IMR-90 (cell line): Measurements from ENCODE around the gene HNRNPM. TPM values are rescaled to one million over a fixed set of nuclear protein-coding genes. Genes with fewer than 3 reads are reported as not detected.

Experiments
- ATAC-seq: fragments of 200-7000 bp; cut with Tn5 transposase; 2 replicates; pipeline ENCODE4 v1.9.1; 2020; ENCODE audit warnings: low read depth, mild to moderate bottlenecking, moderate library complexity
- BruUV-seq: library from RNA; stranded (reverse); fragments of 400-500 nt; replicated peaks from 2 replicates; lab custom pipeline; 2021; lab: Mats Ljungman, UMichigan
- CTCF ChIA-PET: fragments of 300-600 bp; formaldehyde crosslinking; extraction: SDS; loops from one replicate; lab custom pipeline; 2021; ENCODE audit warnings: antibody characterized with exemption; lab: Yijun Ruan, JAX
- POLR2A ChIA-PET: fragments of 300-600 bp; sonication (Branson Sonifier 250); formaldehyde crosslinking; loops from one replicate; lab custom pipeline; 2022; ENCODE audit warnings: antibody characterized with exemption; ENCODE audit not compliant: unreplicated experiment; lab: Charles Lee
- DNase-seq: peaks from one replicate; pipeline ENCODE4 v3.0.0; 2013
- H2AFZ ChIP-seq: replicated peaks from 2 replicates; pipeline ENCODE3; 2013; ENCODE audit warnings: low read length, mild to moderate bottlenecking; ENCODE audit not compliant: poor library complexity
- H2AK5ac ChIP-seq: 2 replicates; pipeline ENCODE4 v1.6.1; 2013; ENCODE audit warnings: low read depth, low read length, inconsistent platforms
- H2AK9ac ChIP-seq: replicated peaks from 2 replicates; pipeline ENCODE3; 2013; ENCODE audit warnings: mild to moderate bottlenecking, low read depth, low read length, moderate library complexity; ENCODE audit not compliant: poor library complexity
- H2BK120ac ChIP-seq: 2 replicates; pipeline ENCODE4 v1.6.1; 2013; ENCODE audit warnings: low read depth, low read length, inconsistent platforms
- H2BK15ac ChIP-seq: 3 replicates; pipeline ENCODE4 v1.6.1; 2013; ENCODE audit warnings: low read depth, low read length, inconsistent platforms
- H2BK20ac ChIP-seq: 2 replicates; pipeline ENCODE4 v1.6.1; 2013; ENCODE audit warnings: low read depth, mild to moderate bottlenecking, inconsistent platforms, low read length, moderate library complexity
- H2BK5ac ChIP-seq: 2 replicates; pipeline ENCODE4 v1.6.1; 2013; ENCODE audit warnings: mild to moderate bottlenecking, low read depth, low read length, inconsistent platforms; ENCODE audit not compliant: poor library complexity, severe bottlenecking
- H3K14ac ChIP-seq: replicated peaks from 2 replicates; pipeline ENCODE4 v1.6.1; 2013; ENCODE audit warnings: low read depth, low read length, inconsistent platforms
- H3K18ac ChIP-seq: 2 replicates; pipeline ENCODE4 v1.6.1; 2013; ENCODE audit warnings: low read depth, low read length, control low read depth
- H3K23ac ChIP-seq: 2 replicates; pipeline ENCODE4 v1.6.1; 2013; ENCODE audit warnings: low read depth, low read length, inconsistent platforms
- H3K27ac ChIP-seq: 2 replicates; pipeline ENCODE4 v1.5.1; 2013; ENCODE audit warnings: mild to moderate bottlenecking, control low read depth, low read length; ENCODE audit not compliant: insufficient read depth
- H3K27me3 ChIP-seq: 2 replicates; pipeline ENCODE4 v1.6.1; 2013; ENCODE audit warnings: low read length; ENCODE audit not compliant: control insufficient read depth, insufficient read depth
- H3K36me3 ChIP-seq: 2 replicates; pipeline ENCODE4 v1.6.1; 2013; ENCODE audit warnings: low read length, mixed read lengths; ENCODE audit not compliant: control insufficient read depth, insufficient read depth
- H3K4ac ChIP-seq: 2 replicates; pipeline ENCODE4 v1.6.1; 2013; ENCODE audit warnings: low read depth, low read length, inconsistent platforms
- H3K4me1 ChIP-seq: 2 replicates; pipeline ENCODE4 v1.6.1; 2013; ENCODE audit warnings: low read length, mixed read lengths; ENCODE audit not compliant: control insufficient read depth, insufficient read depth
- H3K4me2 ChIP-seq: 2 replicates; pipeline ENCODE4 v1.6.1; 2013; ENCODE audit warnings: low read depth, mild to moderate bottlenecking, control low read depth, low read length, moderate library complexity
- H3K4me3 ChIP-seq: 2 replicates; pipeline ENCODE4 v1.5.1; 2013; ENCODE audit warnings: low read depth, mild to moderate bottlenecking, control low read depth, low read length, moderate library complexity; ENCODE audit not compliant: insufficient read depth
- H3K56ac ChIP-seq: 2 replicates; pipeline ENCODE4 v1.6.1; 2013; ENCODE audit warnings: low read length, inconsistent platforms; ENCODE audit not compliant: insufficient read depth; ENCODE audit errors: extremely low read depth
- H3K79me1 ChIP-seq, 2 experiments: 2 replicates each; pipeline ENCODE4 v1.6.1; 2013; ENCODE audit warnings: low read length in 2 of 2, inconsistent platforms in 1 of 2, low read depth in 1 of 2
- H3K9ac ChIP-seq: 2 replicates; pipeline ENCODE4 v1.6.1; 2013; ENCODE audit warnings: low read depth, low read length, control low read depth
- H3K9me1 ChIP-seq: 2 replicates; pipeline ENCODE4 v1.6.1; 2013; ENCODE audit warnings: low read length, inconsistent platforms; ENCODE audit not compliant: insufficient read depth
- H3K9me3 ChIP-seq: 2 replicates; pipeline ENCODE4 v1.6.1; 2013; ENCODE audit warnings: low read length; ENCODE audit not compliant: control insufficient read depth, insufficient read depth
- H4K20me1 ChIP-seq: 2 replicates; pipeline ENCODE4 v1.6.1; 2013; ENCODE audit warnings: low read length, inconsistent platforms; ENCODE audit not compliant: insufficient read depth
- H4K5ac ChIP-seq: 2 replicates; pipeline ENCODE4 v1.6.1; 2013; ENCODE audit warnings: mild to moderate bottlenecking, low read depth, low read length, control low read depth
- H4K8ac ChIP-seq, 2 experiments: 2 replicates each; pipeline ENCODE4 v1.6.1; 2013; ENCODE audit warnings: low read depth in 2 of 2, low read length in 2 of 2, control low read depth in 1 of 2, inconsistent platforms in 1 of 2
- H4K91ac ChIP-seq: 2 replicates; pipeline ENCODE4 v1.6.1; 2013; ENCODE audit warnings: low read depth, low read length, inconsistent platforms; ENCODE audit not compliant: insufficient read depth
- BHLHE40 ChIP-seq: fragments of 150-350 bp; IDR thresholded peaks from 2 replicates; pipeline ENCODE4 v1.6.1; 2016; ENCODE audit warnings: mild to moderate bottlenecking, low read depth, low read length
- CEBPB ChIP-seq: IDR thresholded peaks from 2 replicates; pipeline ENCODE4 v1.6.1; 2012; ENCODE audit warnings: low read depth, low read length, improper control_type of control experiment
- CHD1 ChIP-seq: IDR thresholded peaks from 2 replicates; pipeline ENCODE4 v1.6.1; 2012; ENCODE audit warnings: low read depth, low read length, improper control_type of control experiment
- FOS ChIP-seq: fragments of 150-350 bp; IDR thresholded peaks from 2 replicates; pipeline ENCODE4 v1.6.1; 2016; ENCODE audit warnings: low read depth, low read length
- MAFK ChIP-seq: IDR thresholded peaks from 2 replicates; pipeline ENCODE4 v1.6.1; 2012; ENCODE audit warnings: low read depth, low read length, improper control_type of control experiment
- POLR2A ChIP-seq: IDR thresholded peaks from 2 replicates; pipeline ENCODE4 v1.6.1; 2012; ENCODE audit warnings: mild to moderate bottlenecking, low read depth, low read length
- RCOR1 ChIP-seq: IDR thresholded peaks from 2 replicates; pipeline ENCODE4 v1.6.1; 2012; ENCODE audit warnings: mild to moderate bottlenecking, low read length, improper control_type of control experiment; ENCODE audit not compliant: insufficient replicate concordance
- SMC3 ChIP-seq: fragments of 150-350 bp; IDR thresholded peaks from 2 replicates; pipeline ENCODE4 v1.6.1; 2016; ENCODE audit warnings: low read depth, mild to moderate bottlenecking, antibody characterized with exemption, low read length, moderate library complexity
- WGBS, 2 experiments: methylation state at CpG; one replicate each; pipeline versions ENCODE4 v1.1.5 to v1.1.7; 2013; ENCODE audit warnings: missing lambda C conversion rate in 2 of 2; ENCODE audit not compliant: insufficient read length in 1 of 2; ENCODE audit errors: extremely low coverage in 2 of 2; 5-methylcytosine and 5-hydroxymethylcytosine counted together
- dilution Hi-C: fragments of 300-500 bp; cut with HindIII; formaldehyde crosslinking; loops from one replicate; pipeline ENCODE4 v1.14.3; 2018; ENCODE audit warnings: low sequenced_read_pairs; ENCODE audit not compliant: unreplicated experiment
- in situ Hi-C: fragments of 300-500 bp; cut with MboI; formaldehyde crosslinking; loops from 3 replicates; pipeline ENCODE4 v1.14.3; 2019; ENCODE audit warnings: low sequenced_read_pairs, inconsistent platforms, mixed read lengths
- intact Hi-C: fragments of 100-400 bp; cut with micrococcal nuclease; formaldehyde crosslinking; loops from 2 replicates; pipeline ENCODE4 v1.10.0; 2022
- polyA plus RNA-seq, 3 experiments: library from polyadenylated mRNA; depleted of rRNA; stranded (reverse); fragments of >200 nt; gene quantifications; 2 replicates each; pipeline ENCODE4 v1.2.3, GENCODE V29; 2012; ENCODE audit warnings: low replicate concordance in 1 of 3
- total RNA-seq: library from RNA; depleted of rRNA; stranded (reverse); fragments of >200 nt; gene quantifications from 2 replicates; pipeline ENCODE4 v1.2.3, GENCODE V29; 2012
- TF ChIP-seq, protein P1 (sequence below): fragments of 150-350 bp; IDR thresholded peaks from 2 replicates; pipeline ENCODE4 v1.6.1; 2016; ENCODE audit warnings: low read depth, mild to moderate bottlenecking, low read length, moderate library complexity, borderline replicate concordance
- TF ChIP-seq, protein P2 (sequence below): conservative IDR thresholded peaks from 2 replicates; pipeline ENCODE4 v1.5.1; 2012; ENCODE audit warnings: mild to moderate bottlenecking, low read depth, low read length, improper control_type of control experiment

Gene HNRNPM
- total and polyA plus RNA-seq, 2 of the 4 experiments (the other 2 are of a cell fraction) = 75.6 to 197 TPM

DNA sequence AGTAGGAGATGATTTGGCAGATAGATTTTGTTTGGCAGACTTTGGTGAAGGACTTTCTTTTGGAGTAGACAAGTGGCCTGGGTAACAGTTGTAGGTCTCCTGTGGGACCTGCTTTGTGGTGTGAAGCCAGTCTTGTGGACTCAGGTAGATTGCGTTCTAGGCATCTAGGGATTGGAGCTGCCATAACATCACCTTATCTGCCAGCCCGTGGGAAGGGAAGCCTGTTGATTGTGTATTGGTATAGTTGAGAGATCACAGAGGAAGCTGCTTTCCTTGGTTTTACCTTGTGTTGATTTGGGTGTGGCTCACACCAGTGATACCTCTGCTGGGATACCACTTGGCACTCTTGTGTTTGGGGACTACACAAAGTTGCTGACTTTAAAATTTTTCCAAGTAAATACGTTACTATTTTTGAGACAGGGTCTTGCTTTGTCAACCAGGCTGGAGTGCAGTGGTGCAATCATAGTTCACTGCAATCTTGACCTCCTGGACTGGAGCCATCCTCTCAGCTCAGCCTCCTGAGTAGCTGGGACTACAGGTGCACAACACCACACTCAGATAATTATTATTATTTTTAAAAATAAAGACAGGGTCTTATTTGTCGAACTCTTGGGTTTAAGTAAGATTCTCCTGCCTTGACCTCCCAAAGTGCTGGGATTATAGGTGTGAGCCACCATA is 7.8 kb downstream of the HNRNPM start:
- 0 out of 2 replicates have a peak overlapping the region, but pooled peaks have one; percentile 18 for H3K14ac ChIP-seq
- H3K9ac ChIP-seq = no peak overlapping the region
- BruUV-seq = no TSS peak
- H3K56ac ChIP-seq = no peak overlapping the region
- no peak overlapping the region for H2AK9ac ChIP-seq
- H3K18ac ChIP-seq = no peak overlapping the region
- intact Hi-C loops = no loop called here
- no peaks in the 10 kb centered on the region for H3K9me3 ChIP-seq
- peaks cover 4 to 81% of the 10 kb centered on the region in 2 experiments for H3K79me1 ChIP-seq
- peaks cover 17% of the 10 kb centered on the region for H3K36me3 ChIP-seq
- peaks cover 99% of the 10 kb centered on the region for H4K20me1 ChIP-seq
- in situ Hi-C loops = no loop called here
- no peak overlapping the region for H2AFZ ChIP-seq
- no peak overlapping the region for H4K91ac ChIP-seq
- no peak overlapping the region for H2BK120ac ChIP-seq
- TF ChIP-seq SMC3 = no peak
- TF ChIP-seq FOS = no peak
- no peak for TF ChIP-seq BHLHE40
- TF ChIP-seq, protein P1, sequence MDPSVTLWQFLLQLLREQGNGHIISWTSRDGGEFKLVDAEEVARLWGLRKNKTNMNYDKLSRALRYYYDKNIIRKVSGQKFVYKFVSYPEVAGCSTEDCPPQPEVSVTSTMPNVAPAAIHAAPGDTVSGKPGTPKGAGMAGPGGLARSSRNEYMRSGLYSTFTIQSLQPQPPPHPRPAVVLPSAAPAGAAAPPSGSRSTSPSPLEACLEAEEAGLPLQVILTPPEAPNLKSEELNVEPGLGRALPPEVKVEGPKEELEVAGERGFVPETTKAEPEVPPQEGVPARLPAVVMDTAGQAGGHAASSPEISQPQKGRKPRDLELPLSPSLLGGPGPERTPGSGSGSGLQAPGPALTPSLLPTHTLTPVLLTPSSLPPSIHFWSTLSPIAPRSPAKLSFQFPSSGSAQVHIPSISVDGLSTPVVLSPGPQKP = no peak
- no peak for TF ChIP-seq MAFK
- TF ChIP-seq RCOR1 = no peak
- TF ChIP-seq, protein P2, sequence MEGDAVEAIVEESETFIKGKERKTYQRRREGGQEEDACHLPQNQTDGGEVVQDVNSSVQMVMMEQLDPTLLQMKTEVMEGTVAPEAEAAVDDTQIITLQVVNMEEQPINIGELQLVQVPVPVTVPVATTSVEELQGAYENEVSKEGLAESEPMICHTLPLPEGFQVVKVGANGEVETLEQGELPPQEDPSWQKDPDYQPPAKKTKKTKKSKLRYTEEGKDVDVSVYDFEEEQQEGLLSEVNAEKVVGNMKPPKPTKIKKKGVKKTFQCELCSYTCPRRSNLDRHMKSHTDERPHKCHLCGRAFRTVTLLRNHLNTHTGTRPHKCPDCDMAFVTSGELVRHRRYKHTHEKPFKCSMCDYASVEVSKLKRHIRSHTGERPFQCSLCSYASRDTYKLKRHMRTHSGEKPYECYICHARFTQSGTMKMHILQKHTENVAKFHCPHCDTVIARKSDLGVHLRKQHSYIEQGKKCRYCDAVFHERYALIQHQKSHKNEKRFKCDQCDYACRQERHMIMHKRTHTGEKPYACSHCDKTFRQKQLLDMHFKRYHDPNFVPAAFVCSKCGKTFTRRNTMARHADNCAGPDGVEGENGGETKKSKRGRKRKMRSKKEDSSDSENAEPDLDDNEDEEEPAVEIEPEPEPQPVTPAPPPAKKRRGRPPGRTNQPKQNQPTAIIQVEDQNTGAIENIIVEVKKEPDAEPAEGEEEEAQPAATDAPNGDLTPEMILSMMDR = no peak
- no peak for TF ChIP-seq CEBPB
- no peak for TF ChIP-seq POLR2A
- no peak for TF ChIP-seq CHD1
- no peak overlapping the region for H2BK5ac ChIP-seq
- no peak overlapping the region for H4K8ac ChIP-seq
- H3K4me3 ChIP-seq = no peak overlapping the region
- peak overlapping the region; percentile 12 for H3K4ac ChIP-seq
- H3K4me1 ChIP-seq = peaks cover 18% of the 10 kb centered on the region
- H2BK20ac ChIP-seq = no peak overlapping the region
- no peaks in the 10 kb centered on the region for H3K27me3 ChIP-seq
- WGBS, 2 experiments = no CpG with 5 or more reads among the region's 4 CpGs
- H3K27ac ChIP-seq = no peak overlapping the region
- H3K9me1 ChIP-seq = peaks cover 43% of the 10 kb centered on the region
- H4K5ac ChIP-seq = no peak overlapping the region
- DNase-seq = no peak
- dilution Hi-C loops = no loop called here
- ATAC-seq = no peak
- peak overlapping the region; percentile 42; the same call in 1 of the 2 replicates for H3K23ac ChIP-seq
- POLR2A ChIA-PET = no interaction called here
- no peak overlapping the region for H3K4me2 ChIP-seq
- peak overlapping the region; percentile 65; the same call in 1 of the 2 replicates for H2AK5ac ChIP-seq
- CTCF ChIA-PET = interaction anchor here (0.6 to 1.1 kb wide), 2 partner anchors 23 to 130 kb away, joined by 3 to 4 read pairs; no protein-coding TSS in a partner anchor
- no peak overlapping the region for H2BK15ac ChIP-seq
